GM12878 (cell line): Measurements from ENCODE around the gene DHFR. TPM values are rescaled to one million over a fixed set of nuclear protein-coding genes. Genes with fewer than 3 reads are reported as not detected.

Source experiments
- ATAC-seq: fragments of 200-7000 bp; cut with Tn5 transposase; 3 replicates; pipeline ENCODE4 v1.9.1; 2020; ENCODE audit warnings: mild to moderate bottlenecking, moderate library complexity
- BruUV-seq: library from RNA; stranded (reverse); fragments of 400-500 nt; replicated peaks from 2 replicates; lab custom pipeline; 2021; lab: Mats Ljungman, UMichigan
- CTCF ChIA-PET: fragments of 300-600 bp; sonication (Branson Sonifier 250); formaldehyde crosslinking; extraction: SDS; loops from one replicate; lab custom pipeline; 2021; ENCODE audit warnings: inconsistent platforms; lab: Yijun Ruan, JAX
- POLR2A ChIA-PET: fragments of 350-600 bp; formaldehyde crosslinking; extraction: SDS; loops from one replicate; lab custom pipeline; 2021; ENCODE audit warnings: inconsistent platforms; lab: Charles Lee
- RAD21 ChIA-PET: fragments of 300-600 bp; sonication (Branson Sonifier 250); formaldehyde crosslinking; loops from one replicate; lab custom pipeline; 2023; ENCODE audit warnings: antibody characterized with exemption; ENCODE audit not compliant: unreplicated experiment; lab: Charles Lee
- SMC1A ChIA-PET: fragments of 300-600 bp; sonication (Branson Sonifier 250); formaldehyde crosslinking; loops from one replicate; lab custom pipeline; 2023; ENCODE audit not compliant: unreplicated experiment, uncharacterized antibody; lab: Charles Lee
- DNase-seq: peaks from one replicate; pipeline ENCODE4 v3.0.0-alpha.2; 2011; ENCODE audit warnings: low read depth, low spot score
- FAIRE-seq: peaks from 3 replicates; lab custom pipeline; 2011; peaks lifted over from hg19 to GRCh38; lab: Jason Lieb, UNC
- H2AFZ ChIP-seq: 2 replicates; pipeline ENCODE4 v1.6.0; 2011; ENCODE audit warnings: low read depth, low read length, control low read depth; ENCODE audit not compliant: control insufficient read depth
- H3K27ac ChIP-seq: 2 replicates; pipeline ENCODE4 v1.5.1; 2011; ENCODE audit warnings: control low read depth; ENCODE audit not compliant: control insufficient read depth, insufficient read depth
- H3K27me3 ChIP-seq, 2 experiments: replicated peaks in 1 of 2; 2 replicates each; pipeline versions ENCODE4 v1.6.0 to v1.6.1; 2011; ENCODE audit warnings: low read length in 1 of 2; ENCODE audit not compliant: control insufficient read depth in 2 of 2, insufficient read depth in 2 of 2
- H3K36me3 ChIP-seq, 2 experiments: 2 replicates each; pipeline ENCODE4 v1.5.1; 2011; ENCODE audit warnings: low read length in 1 of 2; ENCODE audit not compliant: control insufficient read depth in 2 of 2, insufficient read depth in 2 of 2
- H3K4me1 ChIP-seq: 2 replicates; pipeline ENCODE4 v1.6.1; 2011; ENCODE audit warnings: mild to moderate bottlenecking, low read length, moderate library complexity, mixed read lengths; ENCODE audit not compliant: control insufficient read depth, insufficient read depth
- H3K4me2 ChIP-seq: 2 replicates; pipeline ENCODE4 v1.6.0; 2011; ENCODE audit warnings: control low read depth; ENCODE audit not compliant: control insufficient read depth, insufficient read depth
- H3K4me3 ChIP-seq: fragments of 200-600 bp; sonication (generic); 2 replicates; pipeline ENCODE4 v1.5.1; 2016
- H3K79me2 ChIP-seq: 2 replicates; pipeline ENCODE4 v1.6.0; 2011; ENCODE audit warnings: low read length; ENCODE audit not compliant: control insufficient read depth, insufficient read depth
- H3K9ac ChIP-seq: 2 replicates; pipeline ENCODE4 v1.8.0; 2011; ENCODE audit warnings: low read length, control low read depth, mixed read lengths; ENCODE audit not compliant: control insufficient read depth, insufficient read depth
- H3K9me3 ChIP-seq: replicated peaks from 3 replicates; pipeline ENCODE4 v1.5.1; 2011; ENCODE audit warnings: mild to moderate bottlenecking, low read length; ENCODE audit not compliant: control insufficient read depth, insufficient read depth
- H4K20me1 ChIP-seq: 2 replicates; pipeline ENCODE4 v1.6.0; 2011; ENCODE audit not compliant: control insufficient read depth, insufficient read depth
- ATF7 ChIP-seq: fragments of 450-650 bp; IDR thresholded peaks from 2 replicates; pipeline ENCODE4 v1.6.1; 2016; ENCODE audit warnings: low read depth, mild to moderate bottlenecking
- BCL3 ChIP-seq: IDR thresholded peaks from 2 replicates; pipeline ENCODE4 v1.6.1; 2011; ENCODE audit warnings: borderline replicate concordance, low read depth, mild to moderate bottlenecking, moderate library complexity, low read length; ENCODE audit not compliant: insufficient read depth, poor library complexity, severe bottlenecking
- BRCA1 ChIP-seq: IDR thresholded peaks from 2 replicates; pipeline ENCODE4 v1.6.1; 2011; ENCODE audit warnings: low read depth, low read length, improper control_type of control experiment
- CHD4 ChIP-seq: fragments of 200-600 bp; sonication (generic); IDR thresholded peaks from 2 replicates; pipeline ENCODE4 v1.6.1; 2016; ENCODE audit warnings: mild to moderate bottlenecking
- EED ChIP-seq: sonication (generic); IDR thresholded peaks from 2 replicates; pipeline ENCODE4 v1.6.1; 2016; ENCODE audit warnings: antibody characterized with exemption, low read depth
- MTA3 ChIP-seq: IDR thresholded peaks from 2 replicates; pipeline ENCODE4 v1.6.1; 2012; ENCODE audit warnings: low read length, inconsistent platforms, borderline replicate concordance
- POLR2AphosphoS2 ChIP-seq: IDR thresholded peaks from 2 replicates; pipeline ENCODE4 v1.6.1; 2011; ENCODE audit warnings: low read depth, mild to moderate bottlenecking, low read length, improper control_type of control experiment, moderate library complexity
- SREBF1 ChIP-seq: IDR thresholded peaks from 2 replicates; pipeline ENCODE4 v1.6.1; 2012; ENCODE audit warnings: mild to moderate bottlenecking, low read length
- ZNF207 ChIP-seq: fragments of 450-650 bp; IDR thresholded peaks from 2 replicates; pipeline ENCODE4 v1.6.1; 2014; ENCODE audit warnings: antibody characterized with exemption, mild to moderate bottlenecking, borderline replicate concordance
- ZNF274 ChIP-seq: IDR thresholded peaks from one replicate; pipeline ENCODE4 v1.8.0; 2011; ENCODE audit not compliant: insufficient read length, insufficient read depth
- WGBS: methylation state at CpG from one replicate; pipeline ENCODE4 v1.1.6; 2016; ENCODE audit warnings: low lambda C conversion rate; ENCODE audit not compliant: insufficient replicate concordance, insufficient coverage; ENCODE audit errors: missing lambda C conversion rate; 5-methylcytosine and 5-hydroxymethylcytosine counted together
- in situ Hi-C: fragments of 300-500 bp; cut with MboI; formaldehyde crosslinking; loops from 9 replicates; pipeline ENCODE4 v1.14.3; 2018; ENCODE audit warnings: mixed read lengths
- intact Hi-C: fragments of 100-400 bp; cut with micrococcal nuclease; formaldehyde crosslinking; loops from one replicate; pipeline ENCODE4 v1.14.2; 2022; ENCODE audit not compliant: unreplicated experiment
- polyA plus RNA-seq, 11 experiments: library from polyadenylated mRNA; depleted of rRNA in 4 of 11; unstranded in 6 of 11; stranded (reverse) in 5 of 11; fragments of >200 nt; fragmentation: Nextera tagmentation in 4 of 11; fragmentation: Illumina TruSeq in 1 of 11; extraction: Ambion mirVana in 4 of 11; extraction: Trizol in 1 of 11; gene quantifications; 1 replicate in 1 of 11; 2 replicates in 10 of 11; pipeline versions ENCODE4 v1.2.1 to v1.2.3, GENCODE V29; 2011 to 2016; ENCODE audit warnings: inconsistent platforms in 2 of 11, missing spikeins in 2 of 11, low read depth in 1 of 11
- total RNA-seq, 4 experiments: library from RNA; depleted of rRNA in 3 of 4; stranded (reverse); fragments of >200 nt in 3 of 4; fragmentation: Illumina TruSeq in 1 of 4; extraction: Trizol in 1 of 4; gene quantifications; 2 replicates each; pipeline versions ENCODE4 v1.2.1 to v1.2.3, GENCODE V29; 2013 to 2021

DHFR gene
- total and polyA plus RNA-seq, 10 of the 15 experiments (the other 5 are each of a cell fraction or from before 2014, with no cell fraction given): 57.9 to 143 (median 71.4) TPM

- POLR2A ChIA-PET: no interaction called here
- H3K4me1 ChIP-seq: peaks cover 10% of the 10 kb centered on the region
- no TSS peak for BruUV-seq
- RAD21 ChIA-PET: no interaction called here
- no peak overlapping the region for H3K4me3 ChIP-seq
- H4K20me1 ChIP-seq: no peaks in the 10 kb centered on the region
- no peak for DNase-seq
- intact Hi-C loops: no loop called here
- H3K79me2 ChIP-seq: no peaks in the 10 kb centered on the region
- in situ Hi-C loops: no loop called here
- 83% methylated on average over 1 of the region's 1 CpG for WGBS
- H3K27me3 ChIP-seq: no peaks in the 10 kb centered on the region
- no peak for FAIRE-seq
- no peak overlapping the region for H2AFZ ChIP-seq
- CTCF ChIA-PET: no interaction called here
- ATAC-seq: no peak
- H3K27ac ChIP-seq: no peak overlapping the region
- SMC1A ChIA-PET: interaction anchor here (1.2 kb wide), 1 partner anchor 63 kb away, joined by 3 read pairs; no protein-coding TSS in a partner anchor
- peaks cover 5% of the 10 kb centered on the region; the same call in 2 of the 3 replicates for H3K9me3 ChIP-seq
- TF ChIP-seq MTA3: no peak
- no peak for TF ChIP-seq ATF7
- no peak for TF ChIP-seq SREBF1
- TF ChIP-seq EED: no peak
- TF ChIP-seq BRCA1: no peak
- TF ChIP-seq POLR2AphosphoS2: no peak
- TF ChIP-seq BCL3: no peak
- no peak for TF ChIP-seq CHD4
- TF ChIP-seq ZNF274: no peak
- TF ChIP-seq ZNF207: no peak
- H3K4me2 ChIP-seq: no peak overlapping the region
- H3K9ac ChIP-seq: no peak overlapping the region
- H3K36me3 ChIP-seq: no peaks in the 10 kb centered on the region
Observed at GRCh38 chr5:80608731-80609130, 46.1 kb downstream of the DHFR start.
